Measurements from ENCODE around the gene ADAMTS6.

ADAMTS6 gene

GRCh38 chr5:65307088-65307487, 174.6 kb downstream of the ADAMTS6 start:
- no peak for DNase-seq
- ChIA-PET POLR2A (no interaction called here), CTCF (interaction anchor here (0.5 kb wide), 1 partner anchor 1929 kb away, joined by 3 read pairs; no protein-coding TSS in a partner anchor)
- Histone ChIP-seq H3K4me3 (ENCODE audit: control insufficient read depth in 1 of 7, extremely low read depth in 1 of 7, insufficient read depth in 4 of 7, low read depth in 2 of 7, low read length in 6 of 7) (no peak overlapping the region), H3K36me3 (ENCODE audit: control insufficient read depth in 4 of 4, insufficient read depth in 4 of 4, low read length in 3 of 4) (no peaks in the 10 kb centered on the region), H3K9me3 (ENCODE audit: control extremely low read depth in 1 of 5, control insufficient read depth in 4 of 5, insufficient read depth in 2 of 5, low read depth in 1 of 5, low read length in 4 of 5) (no peaks in the 10 kb centered on the region), H3K4me1 (ENCODE audit: control extremely low read depth in 1 of 4, control insufficient read depth in 4 of 4, insufficient read depth in 4 of 4, low read length in 3 of 4) (no peaks in the 10 kb centered on the region), H3K27ac (ENCODE audit: insufficient read depth in 1 of 2, low read depth in 1 of 2, low read length in 2 of 2, poor library complexity in 1 of 2, severe bottlenecking in 2 of 2) (no peak overlapping the region), H3K27me3 (replicated peaks in 2 of 5; ENCODE audit: control insufficient read depth in 4 of 5, insufficient read depth in 5 of 5, low read length in 4 of 5) (no peaks in the 10 kb centered on the region)
- 100% methylated on average over 2 of the region's 3 CpGs for WGBS (ENCODE audit: insufficient coverage)

GRCh38 chr5:65305913-65306312, 175.8 kb downstream of the ADAMTS6 start:
- H3K9me3 ChIP-seq (ENCODE audit: control extremely low read depth in 1 of 5, control insufficient read depth in 4 of 5, insufficient read depth in 2 of 5, low read depth in 1 of 5, low read length in 4 of 5): no peaks in the 10 kb centered on the region
- no peak for DNase-seq
- ChIA-PET POLR2A (no interaction called here), CTCF (no interaction called here)
- no peak overlapping the region for H3K27ac ChIP-seq (ENCODE audit: insufficient read depth in 1 of 2, low read depth in 1 of 2, low read length in 2 of 2, poor library complexity in 1 of 2, severe bottlenecking in 2 of 2)
- no peaks in the 10 kb centered on the region for H3K36me3 ChIP-seq (ENCODE audit: control insufficient read depth in 4 of 4, insufficient read depth in 4 of 4, low read length in 3 of 4)
- no peaks in the 10 kb centered on the region for H3K27me3 ChIP-seq (replicated peaks in 2 of 5; ENCODE audit: control insufficient read depth in 4 of 5, insufficient read depth in 5 of 5, low read length in 4 of 5)
- 100% methylated on average over 3 of the region's 3 CpGs for WGBS (ENCODE audit: insufficient coverage)
- H3K4me1 ChIP-seq (ENCODE audit: control extremely low read depth in 1 of 4, control insufficient read depth in 4 of 4, insufficient read depth in 4 of 4, low read length in 3 of 4): no peaks in the 10 kb centered on the region
- H3K4me3 ChIP-seq (ENCODE audit: control insufficient read depth in 1 of 7, extremely low read depth in 1 of 7, insufficient read depth in 4 of 7, low read depth in 2 of 7, low read length in 6 of 7): no peak overlapping the region

- no peak overlapping the region for H3K4me3 ChIP-seq (ENCODE audit: control insufficient read depth in 1 of 7, extremely low read depth in 1 of 7, insufficient read depth in 4 of 7, low read depth in 2 of 7, low read length in 6 of 7)
- no CpG with 5 or more reads among the region's 3 CpGs for WGBS (ENCODE audit: insufficient coverage)
- CTCF ChIA-PET: no interaction called here
- POLR2A ChIA-PET: no interaction called here
- H3K9me3 ChIP-seq (ENCODE audit: control extremely low read depth in 1 of 5, control insufficient read depth in 4 of 5, insufficient read depth in 2 of 5, low read depth in 1 of 5, low read length in 4 of 5): no peaks in the 10 kb centered on the region
- no peaks in the 10 kb centered on the region for H3K36me3 ChIP-seq (ENCODE audit: control insufficient read depth in 4 of 4, insufficient read depth in 4 of 4, low read length in 3 of 4)
- no peak for DNase-seq
- H3K27ac ChIP-seq (ENCODE audit: insufficient read depth in 1 of 2, low read depth in 1 of 2, low read length in 2 of 2, poor library complexity in 1 of 2, severe bottlenecking in 2 of 2): no peak overlapping the region
- no peaks in the 10 kb centered on the region for H3K4me1 ChIP-seq (ENCODE audit: control extremely low read depth in 1 of 4, control insufficient read depth in 4 of 4, insufficient read depth in 4 of 4, low read length in 3 of 4)
- no peaks in the 10 kb centered on the region for H3K27me3 ChIP-seq (replicated peaks in 2 of 5; ENCODE audit: control insufficient read depth in 4 of 5, insufficient read depth in 5 of 5, low read length in 4 of 5)
Observed at GRCh38 chr5:65299861-65300260, 181.9 kb downstream of the ADAMTS6 start.

- no peaks in the 10 kb centered on the region for H3K4me1 ChIP-seq (ENCODE audit: control extremely low read depth in 1 of 4, control insufficient read depth in 4 of 4, insufficient read depth in 4 of 4, low read length in 3 of 4)
- no peaks in the 10 kb centered on the region for H3K9me3 ChIP-seq (ENCODE audit: control extremely low read depth in 1 of 5, control insufficient read depth in 4 of 5, insufficient read depth in 2 of 5, low read depth in 1 of 5, low read length in 4 of 5)
- CTCF ChIA-PET: interaction anchor here (1.1 kb wide), 1 partner anchor 8 kb away, joined by 3 read pairs; no protein-coding TSS in a partner anchor
- POLR2A ChIA-PET: no interaction called here
- DNase-seq: no peak
- no peaks in the 10 kb centered on the region for H3K27me3 ChIP-seq (replicated peaks in 2 of 5; ENCODE audit: control insufficient read depth in 4 of 5, insufficient read depth in 5 of 5, low read length in 4 of 5)
- no CpG with 5 or more reads among the region's 1 CpG for WGBS (ENCODE audit: insufficient coverage)
- no peaks in the 10 kb centered on the region for H3K36me3 ChIP-seq (ENCODE audit: control insufficient read depth in 4 of 4, insufficient read depth in 4 of 4, low read length in 3 of 4)
- no peak overlapping the region for H3K27ac ChIP-seq (ENCODE audit: insufficient read depth in 1 of 2, low read depth in 1 of 2, low read length in 2 of 2, poor library complexity in 1 of 2, severe bottlenecking in 2 of 2)
- H3K4me3 ChIP-seq (ENCODE audit: control insufficient read depth in 1 of 7, extremely low read depth in 1 of 7, insufficient read depth in 4 of 7, low read depth in 2 of 7, low read length in 6 of 7): no peak overlapping the region
Observed at GRCh38 chr5:65296067-65296466, 185.7 kb downstream of the ADAMTS6 start.

- Histone ChIP-seq H3K27me3 (replicated peaks in 2 of 5; ENCODE audit: control insufficient read depth in 4 of 5, insufficient read depth in 5 of 5, low read length in 4 of 5) (no peaks in the 10 kb centered on the region), H3K9me3 (ENCODE audit: control extremely low read depth in 1 of 5, control insufficient read depth in 4 of 5, insufficient read depth in 2 of 5, low read depth in 1 of 5, low read length in 4 of 5) (no peaks in the 10 kb centered on the region), H3K36me3 (ENCODE audit: control insufficient read depth in 4 of 4, insufficient read depth in 4 of 4, low read length in 3 of 4) (no peaks in the 10 kb centered on the region), H3K27ac (ENCODE audit: insufficient read depth in 1 of 2, low read depth in 1 of 2, low read length in 2 of 2, poor library complexity in 1 of 2, severe bottlenecking in 2 of 2) (no peak overlapping the region), H3K4me1 (ENCODE audit: control extremely low read depth in 1 of 4, control insufficient read depth in 4 of 4, insufficient read depth in 4 of 4, low read length in 3 of 4) (no peaks in the 10 kb centered on the region), H3K4me3 (ENCODE audit: control insufficient read depth in 1 of 7, extremely low read depth in 1 of 7, insufficient read depth in 4 of 7, low read depth in 2 of 7, low read length in 6 of 7) (no peak overlapping the region)
- ChIA-PET POLR2A (no interaction called here), CTCF (no interaction called here)
- DNase-seq: no peak
Observed at GRCh38 chr5:65292196-65292595, 189.5 kb downstream of the ADAMTS6 start.

- H3K4me1 ChIP-seq (ENCODE audit: control extremely low read depth in 1 of 4, control insufficient read depth in 4 of 4, insufficient read depth in 4 of 4, low read length in 3 of 4): no peaks in the 10 kb centered on the region
- no peaks in the 10 kb centered on the region for H3K36me3 ChIP-seq (ENCODE audit: control insufficient read depth in 4 of 4, insufficient read depth in 4 of 4, low read length in 3 of 4)
- H3K27ac ChIP-seq (ENCODE audit: insufficient read depth in 1 of 2, low read depth in 1 of 2, low read length in 2 of 2, poor library complexity in 1 of 2, severe bottlenecking in 2 of 2): no peak overlapping the region
- no peak for DNase-seq
- no peaks in the 10 kb centered on the region for H3K27me3 ChIP-seq (replicated peaks in 2 of 5; ENCODE audit: control insufficient read depth in 4 of 5, insufficient read depth in 5 of 5, low read length in 4 of 5)
- ChIA-PET CTCF (no interaction called here), POLR2A (no interaction called here)
- WGBS (ENCODE audit: insufficient coverage): no CpG with 5 or more reads among the region's 1 CpG
- H3K9me3 ChIP-seq (ENCODE audit: control extremely low read depth in 1 of 5, control insufficient read depth in 4 of 5, insufficient read depth in 2 of 5, low read depth in 1 of 5, low read length in 4 of 5): no peaks in the 10 kb centered on the region
- no peak overlapping the region for H3K4me3 ChIP-seq (ENCODE audit: control insufficient read depth in 1 of 7, extremely low read depth in 1 of 7, insufficient read depth in 4 of 7, low read depth in 2 of 7, low read length in 6 of 7)
Observed at GRCh38 chr5:65290677-65291076, 191.0 kb downstream of the ADAMTS6 start.

GRCh38 chr5:65288657-65289056, 193.1 kb downstream of the ADAMTS6 start:
- Histone ChIP-seq H3K36me3 (ENCODE audit: control insufficient read depth in 4 of 4, insufficient read depth in 4 of 4, low read length in 3 of 4) (no peaks in the 10 kb centered on the region), H3K9me3 (ENCODE audit: control extremely low read depth in 1 of 5, control insufficient read depth in 4 of 5, insufficient read depth in 2 of 5, low read depth in 1 of 5, low read length in 4 of 5) (no peaks in the 10 kb centered on the region), H3K27ac (ENCODE audit: insufficient read depth in 1 of 2, low read depth in 1 of 2, low read length in 2 of 2, poor library complexity in 1 of 2, severe bottlenecking in 2 of 2) (no peak overlapping the region), H3K4me1 (ENCODE audit: control extremely low read depth in 1 of 4, control insufficient read depth in 4 of 4, insufficient read depth in 4 of 4, low read length in 3 of 4) (no peaks in the 10 kb centered on the region), H3K27me3 (replicated peaks in 2 of 5; ENCODE audit: control insufficient read depth in 4 of 5, insufficient read depth in 5 of 5, low read length in 4 of 5) (no peaks in the 10 kb centered on the region), H3K4me3 (ENCODE audit: control insufficient read depth in 1 of 7, extremely low read depth in 1 of 7, insufficient read depth in 4 of 7, low read depth in 2 of 7, low read length in 6 of 7) (no peak overlapping the region)
- CTCF ChIA-PET: interaction anchor here (1.5 kb wide), 1 partner anchor 8 kb away, joined by 3 read pairs; no protein-coding TSS in a partner anchor
- DNase-seq: no peak
- POLR2A ChIA-PET: no interaction called here
- no CpG with 5 or more reads among the region's 2 CpGs for WGBS (ENCODE audit: insufficient coverage)
